HUES6 (cell line): ENCODE results near the gene TDP1.

Experiments
- H3K27ac ChIP-seq: 2 replicates; pipeline ENCODE4 v1.7.0; 2013; ENCODE audit warnings: low read depth, mild to moderate bottlenecking, low read length, inconsistent platforms
- H3K27me3 ChIP-seq: 2 replicates; pipeline ENCODE4 v1.6.1; 2013; ENCODE audit warnings: low read length; ENCODE audit not compliant: control insufficient read depth, insufficient read depth
- H3K36me3 ChIP-seq: 2 replicates; pipeline ENCODE4 v1.6.1; 2013; ENCODE audit warnings: low read length; ENCODE audit not compliant: control insufficient read depth, insufficient read depth
- H3K4me1 ChIP-seq: 2 replicates; pipeline ENCODE4 v1.6.1; 2013; ENCODE audit warnings: low read length; ENCODE audit not compliant: control insufficient read depth, insufficient read depth
- H3K4me3 ChIP-seq: 2 replicates; pipeline ENCODE4 v1.5.1; 2013; ENCODE audit warnings: low read depth, low read length
- H3K9ac ChIP-seq: one replicate; pipeline ENCODE4 v1.6.1; 2013; ENCODE audit warnings: mild to moderate bottlenecking, low read length
- H3K9me3 ChIP-seq: 2 replicates; pipeline ENCODE4 v1.6.1; 2013; ENCODE audit warnings: low read depth, low read length; ENCODE audit not compliant: control insufficient read depth, insufficient read depth

TDP1 gene

DNA sequence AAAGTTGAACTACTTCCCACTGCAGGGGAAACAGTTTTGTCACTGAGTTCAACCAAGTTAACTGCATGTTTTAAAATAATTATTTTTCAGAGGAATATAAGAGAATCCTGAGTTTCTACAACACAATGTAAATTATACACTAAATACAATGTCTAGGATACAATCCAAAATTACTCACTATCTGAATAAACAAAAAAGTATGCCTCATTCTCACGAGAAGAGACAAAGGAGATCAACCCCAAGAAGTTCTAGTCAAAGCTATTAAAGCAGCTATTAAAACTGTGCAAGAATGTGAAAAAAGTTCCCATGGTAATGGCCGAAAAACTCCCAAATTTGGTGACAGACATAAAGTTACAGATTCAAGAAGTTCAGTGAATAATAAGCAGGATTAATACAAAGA, 97.3 kb downstream of the TDP1 start:
- no peaks in the 10 kb centered on the region for H3K9me3 ChIP-seq
- no peaks in the 10 kb centered on the region for H3K36me3 ChIP-seq
- H3K27me3 ChIP-seq: peaks cover 10% of the 10 kb centered on the region
- no peak overlapping the region for H3K27ac ChIP-seq
- H3K4me3 ChIP-seq: no peak overlapping the region
- no peak overlapping the region for H3K9ac ChIP-seq
- H3K4me1 ChIP-seq: 0 out of 2 replicates have a peak, but pooled peaks cover 2% of the 10 kb centered on the region

DNA sequence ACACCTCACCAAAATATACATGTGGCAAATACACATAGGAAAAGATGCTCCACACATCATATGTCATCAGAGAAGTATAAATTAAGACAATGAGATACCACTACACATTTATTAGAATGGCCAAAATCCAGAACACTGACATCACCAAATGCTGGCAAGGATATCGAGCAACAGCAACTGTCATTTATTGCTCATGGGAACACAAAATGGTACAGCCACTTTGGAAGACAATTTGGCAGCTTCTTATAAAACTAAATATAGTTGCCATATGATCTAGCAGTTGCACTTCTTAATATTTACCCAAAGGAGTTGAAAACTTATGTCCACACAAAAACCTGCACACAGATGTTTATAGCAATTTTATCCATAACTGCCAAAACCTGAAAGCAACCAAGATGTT, 99.1 kb downstream of the TDP1 start:
- peaks cover 27% of the 10 kb centered on the region for H3K27me3 ChIP-seq
- no peaks in the 10 kb centered on the region for H3K36me3 ChIP-seq
- H3K9ac ChIP-seq: no peak overlapping the region
- H3K4me3 ChIP-seq: no peak overlapping the region
- 0 out of 2 replicates have a peak, but pooled peaks cover 2% of the 10 kb centered on the region for H3K4me1 ChIP-seq
- no peak overlapping the region for H3K27ac ChIP-seq
- no peaks in the 10 kb centered on the region for H3K9me3 ChIP-seq

DNA sequence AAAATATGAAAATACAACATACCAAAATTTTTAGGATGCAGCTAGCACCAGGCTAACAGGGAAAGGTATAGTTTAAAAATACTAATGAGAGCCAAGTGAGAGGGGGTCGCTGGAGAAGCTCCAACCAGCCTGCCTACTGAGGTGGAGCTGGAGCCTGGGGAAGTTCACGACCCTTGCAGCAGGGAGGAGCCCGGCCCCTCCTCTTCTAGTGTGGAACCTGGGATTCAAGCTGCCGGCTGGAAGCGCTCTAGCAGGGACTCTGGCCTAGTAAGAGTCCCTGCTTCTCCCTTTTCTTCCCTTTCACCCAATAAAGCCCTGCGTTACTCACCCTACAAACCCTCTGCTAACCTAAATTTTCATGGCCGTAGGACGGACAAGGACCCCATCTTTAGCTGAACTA, 101.1 kb downstream of the TDP1 start:
- no peak overlapping the region for H3K4me3 ChIP-seq
- no peak overlapping the region for H3K27ac ChIP-seq
- no peak overlapping the region for H3K9ac ChIP-seq
- H3K9me3 ChIP-seq: no peaks in the 10 kb centered on the region
- H3K36me3 ChIP-seq: no peaks in the 10 kb centered on the region
- H3K27me3 ChIP-seq: peaks cover 48% of the 10 kb centered on the region
- H3K4me1 ChIP-seq: no peaks in the 10 kb centered on the region

DNA sequence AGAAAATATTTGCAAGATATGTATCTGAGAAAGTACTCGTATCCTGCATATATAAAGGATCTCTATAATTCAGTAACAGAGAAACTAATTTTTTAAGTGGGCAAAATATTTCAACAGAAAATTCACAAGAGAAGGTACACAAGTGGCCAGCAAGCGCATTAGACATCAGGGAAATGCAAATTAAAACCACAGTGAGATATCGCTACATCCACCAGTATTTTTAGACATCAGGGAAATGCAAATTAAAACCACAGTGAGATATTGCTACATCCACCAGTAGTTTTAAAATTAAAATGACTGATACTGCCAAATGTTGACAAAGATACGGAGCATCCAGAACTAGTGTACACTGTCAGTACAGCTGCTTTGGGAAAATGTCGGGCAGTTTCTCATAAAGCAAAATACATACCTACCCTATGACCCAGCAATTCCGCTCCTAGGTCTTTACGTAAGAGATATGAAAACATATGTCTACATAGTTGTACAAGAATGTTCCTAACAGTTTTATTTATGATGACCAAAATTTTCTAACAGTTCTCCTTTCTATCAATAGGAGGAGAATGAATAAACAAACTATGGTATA, 103.2 kb downstream of the TDP1 start:
- Histone ChIP-seq H3K9ac (no peak overlapping the region), H3K4me3 (no peak overlapping the region), H3K36me3 (no peaks in the 10 kb centered on the region), H3K9me3 (no peaks in the 10 kb centered on the region), H3K27ac (no peak overlapping the region), H3K4me1 (peaks cover 8% of the 10 kb centered on the region), H3K27me3 (peaks cover 69% of the 10 kb centered on the region)

DNA sequence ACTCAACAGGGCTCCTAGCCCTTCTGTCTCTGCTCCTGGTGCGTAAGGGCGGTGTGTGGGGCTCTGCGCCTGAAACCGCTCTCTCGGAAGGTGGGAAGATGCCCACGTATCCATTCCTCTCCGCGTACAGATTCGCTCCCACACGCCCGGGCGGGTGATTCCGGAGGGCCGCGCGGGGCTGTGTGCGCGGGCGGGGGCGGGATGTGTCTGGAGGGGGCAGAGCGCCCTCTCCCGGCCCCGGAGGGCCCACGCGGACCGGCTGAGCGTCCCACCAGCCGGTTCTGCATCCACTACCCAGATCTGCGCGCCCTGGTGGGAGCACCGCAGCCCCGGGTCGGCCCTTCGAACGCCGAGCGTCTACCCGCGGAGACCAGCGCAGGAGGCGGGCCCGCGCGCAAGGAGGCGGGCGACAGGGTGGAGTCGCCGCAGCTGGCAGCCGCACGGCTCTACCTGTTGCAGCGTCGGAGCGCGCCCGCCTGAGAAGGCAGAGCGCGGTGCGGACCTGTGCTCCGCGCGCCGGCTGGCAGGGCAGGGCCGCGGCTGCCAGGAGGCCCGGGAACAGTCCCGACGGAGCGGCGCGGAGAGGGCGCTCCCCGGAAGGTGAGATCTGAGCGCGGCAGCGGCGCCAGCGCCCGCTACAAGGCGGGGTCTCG, 104.7 kb downstream of the TDP1 start:
- peaks cover 84% of the 10 kb centered on the region for H3K27me3 ChIP-seq
- no peak overlapping the region for H3K9ac ChIP-seq
- H3K4me1 ChIP-seq: peaks cover 8% of the 10 kb centered on the region
- no peaks in the 10 kb centered on the region for H3K36me3 ChIP-seq
- peak overlapping the region; percentile 60 for H3K4me3 ChIP-seq
- no peak overlapping the region for H3K27ac ChIP-seq
- H3K9me3 ChIP-seq: no peaks in the 10 kb centered on the region

DNA sequence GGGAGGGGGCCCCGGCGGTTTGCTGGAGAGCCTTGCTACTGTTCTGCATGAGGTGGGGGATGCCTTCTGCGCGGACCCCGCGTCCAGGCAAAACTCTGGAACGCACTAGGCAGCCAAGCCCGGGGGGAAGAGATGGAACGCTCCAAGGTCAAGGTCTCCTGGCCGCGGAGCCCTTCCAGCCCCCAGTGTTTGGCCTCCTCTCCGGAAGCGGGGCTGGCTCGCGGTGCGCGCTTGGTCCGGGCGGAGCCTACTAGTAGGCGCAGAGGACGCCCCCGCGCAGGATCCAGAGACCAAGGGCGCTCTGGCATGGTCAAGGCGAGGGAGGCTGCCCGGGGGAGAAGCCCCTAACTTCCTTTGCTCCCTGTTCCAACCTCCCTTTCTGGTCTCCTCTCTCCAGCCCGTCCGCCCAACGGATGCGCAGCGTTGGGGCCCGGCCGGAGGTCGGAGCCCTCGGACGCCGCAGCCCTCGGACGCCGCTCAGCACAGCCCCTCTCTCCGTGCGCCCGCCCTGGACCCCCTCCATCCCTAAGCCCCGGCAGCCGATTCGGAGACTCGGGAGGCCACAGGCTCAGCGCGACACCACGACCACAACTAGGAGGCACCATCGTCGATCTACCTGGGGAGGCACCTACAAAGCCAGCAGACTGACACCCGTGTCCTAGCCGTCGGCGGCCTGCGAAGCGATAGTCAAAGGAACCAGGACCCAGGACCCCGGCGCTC, 105.4 kb downstream of the TDP1 start:
- H3K27ac ChIP-seq: no peak overlapping the region
- H3K4me3 ChIP-seq: peak overlapping the region; percentile 60
- H3K4me1 ChIP-seq: peaks cover 8% of the 10 kb centered on the region
- no peaks in the 10 kb centered on the region for H3K9me3 ChIP-seq
- peaks cover 87% of the 10 kb centered on the region for H3K27me3 ChIP-seq
- H3K9ac ChIP-seq: no peak overlapping the region
- no peaks in the 10 kb centered on the region for H3K36me3 ChIP-seq

DNA sequence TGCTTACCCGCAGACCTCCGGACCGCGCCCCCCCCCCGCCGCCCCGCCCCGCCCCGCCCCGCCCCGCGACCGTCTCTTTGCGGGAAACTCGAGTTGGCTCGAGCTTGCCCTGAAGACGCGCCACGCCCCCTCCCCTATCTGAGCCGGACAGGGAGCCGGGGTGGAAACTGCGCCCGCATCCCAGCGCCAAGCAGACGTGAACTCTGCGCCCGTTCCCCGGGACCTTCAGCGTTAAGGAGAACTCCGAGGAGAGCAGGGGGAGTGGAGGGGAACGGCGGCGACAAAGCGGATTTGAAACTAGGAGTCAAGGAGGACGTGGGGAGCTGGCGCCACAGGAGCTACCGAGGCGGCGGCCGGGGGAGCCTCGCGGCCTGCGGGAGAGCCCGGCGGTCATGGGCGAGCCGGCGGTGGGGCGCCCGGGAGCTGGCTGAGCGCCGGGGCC, 106.0 kb downstream of the TDP1 start, which contains the start of gene KCNK13:
TSS of gene KCNK13 (plus strand) at position 310 of the 442 bp plus-strand sequence. CDS start 212 bp downstream, outside the sequence.
- Histone ChIP-seq H3K9ac (no peak within 1 kb of the TSS), H3K4me3 (peak within 1 kb of the TSS; percentile 60), H3K27ac (no peak within 1 kb of the TSS), H3K4me1 (peaks cover 8% of the 10 kb centered on the region), H3K27me3 (peaks cover 87% of the 10 kb centered on the region), H3K36me3 (no peaks in the 10 kb centered on the region), H3K9me3 (no peaks in the 10 kb centered on the region)

DNA sequence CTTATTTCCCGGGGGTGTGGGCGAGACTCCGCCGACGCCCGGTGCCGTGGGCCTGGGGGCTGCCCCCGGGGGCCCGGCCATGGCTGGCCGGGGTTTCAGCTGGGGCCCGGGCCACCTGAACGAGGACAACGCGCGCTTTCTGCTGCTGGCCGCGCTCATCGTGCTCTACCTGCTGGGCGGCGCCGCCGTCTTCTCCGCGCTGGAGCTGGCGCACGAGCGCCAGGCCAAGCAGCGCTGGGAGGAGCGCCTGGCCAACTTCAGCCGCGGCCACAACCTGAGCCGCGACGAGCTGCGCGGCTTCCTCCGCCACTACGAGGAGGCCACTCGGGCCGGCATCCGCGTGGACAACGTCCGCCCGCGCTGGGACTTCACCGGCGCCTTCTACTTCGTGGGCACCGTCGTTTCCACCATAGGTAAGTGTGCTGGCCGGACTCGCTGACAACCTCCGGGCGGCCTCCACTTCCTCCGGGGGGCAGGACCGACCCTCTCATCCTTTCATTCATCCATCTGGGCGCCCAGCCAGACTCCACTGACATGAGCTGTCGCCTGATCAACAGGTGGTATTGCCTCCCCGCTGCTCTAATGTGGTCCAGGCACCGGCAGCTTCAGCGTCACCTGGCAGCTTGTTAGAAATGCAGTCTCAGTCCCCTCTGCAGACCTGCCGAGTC, 106.5 kb downstream of the TDP1 start:
- Histone ChIP-seq H3K4me3 (peak overlapping the region; percentile 60), H3K27me3 (peaks cover 84% of the 10 kb centered on the region)

DNA sequence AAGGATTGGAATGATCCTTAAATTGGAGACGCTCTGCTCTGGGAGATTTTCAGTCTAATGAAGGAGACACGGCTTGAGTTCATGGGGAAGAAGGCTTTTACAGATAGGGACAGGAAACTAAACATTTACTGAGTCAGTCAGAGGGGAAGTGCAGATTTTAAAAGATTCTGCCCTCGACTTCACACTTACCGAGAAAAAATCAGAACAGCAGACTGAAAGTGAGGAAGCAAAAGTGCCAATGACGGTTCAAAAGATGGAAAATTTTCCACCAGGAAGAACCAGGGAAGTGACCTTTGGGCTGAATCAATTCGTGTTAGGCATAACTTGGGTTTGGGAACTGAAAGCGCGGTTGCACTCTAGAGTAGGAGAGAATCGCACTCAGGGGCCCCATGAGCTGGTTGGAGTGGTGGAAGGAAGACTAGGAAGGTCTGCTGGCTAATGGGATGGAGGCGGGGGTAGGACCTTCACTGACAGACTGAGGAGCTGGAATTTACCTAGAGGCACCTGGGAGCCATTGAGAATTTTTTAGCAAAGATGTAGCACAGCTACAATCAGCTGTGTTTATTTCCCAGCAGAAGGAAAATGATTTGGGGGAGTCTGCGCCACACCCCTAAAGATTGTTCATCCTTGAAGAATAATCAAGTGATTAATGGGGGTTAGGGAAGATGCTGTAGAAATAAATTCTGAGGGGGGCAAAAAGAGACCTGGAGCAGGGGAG, 107.3 kb downstream of the TDP1 start:
- H3K27me3 ChIP-seq: peaks cover 86% of the 10 kb centered on the region
- no peak overlapping the region for H3K9ac ChIP-seq
- H3K27ac ChIP-seq: no peak overlapping the region
- H3K9me3 ChIP-seq: no peaks in the 10 kb centered on the region
- no peaks in the 10 kb centered on the region for H3K36me3 ChIP-seq
- H3K4me1 ChIP-seq: peaks cover 8% of the 10 kb centered on the region
- peak overlapping the region; percentile 60 for H3K4me3 ChIP-seq

More for the DNA sequence above, 106.5 kb downstream of the TDP1 start:
- Histone ChIP-seq H3K9me3 (no peaks in the 10 kb centered on the region), H3K9ac (no peak overlapping the region), H3K4me1 (peaks cover 8% of the 10 kb centered on the region), H3K27ac (no peak overlapping the region), H3K36me3 (no peaks in the 10 kb centered on the region)

DNA sequence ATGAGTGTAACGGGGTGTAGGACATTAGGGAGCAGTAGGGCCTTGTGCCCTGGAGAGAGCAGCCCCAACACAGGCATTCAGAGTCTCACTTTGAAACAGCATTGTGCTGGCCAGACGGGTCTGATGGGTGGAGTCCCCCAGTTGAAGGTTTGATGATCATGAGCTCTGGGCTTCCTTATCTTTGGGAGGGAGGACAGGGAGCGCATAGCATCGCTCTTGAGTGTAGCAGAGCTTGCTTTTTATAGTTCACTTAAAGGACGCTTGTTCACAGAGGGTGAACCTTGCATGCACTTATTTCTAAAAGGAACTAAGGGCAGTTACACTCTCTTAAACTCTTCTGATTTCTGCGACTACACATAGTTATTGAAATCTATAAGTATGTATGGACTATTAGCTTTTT, 116.6 kb downstream of the TDP1 start:
- Histone ChIP-seq H3K27me3 (peaks cover 30% of the 10 kb centered on the region), H3K4me1 (no peaks in the 10 kb centered on the region), H3K36me3 (no peaks in the 10 kb centered on the region), H3K9me3 (no peaks in the 10 kb centered on the region), H3K27ac (no peak overlapping the region), H3K4me3 (no peak overlapping the region), H3K9ac (no peak overlapping the region)
